Measurements from ENCODE around the gene CPEB4. TPM values are rescaled to one million over a fixed set of nuclear protein-coding genes. Genes with fewer than 3 reads are reported as not detected.
A peak's percentile ranks its signal among the peaks of the same experiment; 100 is the strongest.

The CPEB4 gene
- total and polyA plus RNA-seq, 9 of the 15 experiments (the other 6 are each of a cell fraction or from before 2014, with no cell fraction given): 7.4 to 21.3 (median 12.4) TPM

DNA sequence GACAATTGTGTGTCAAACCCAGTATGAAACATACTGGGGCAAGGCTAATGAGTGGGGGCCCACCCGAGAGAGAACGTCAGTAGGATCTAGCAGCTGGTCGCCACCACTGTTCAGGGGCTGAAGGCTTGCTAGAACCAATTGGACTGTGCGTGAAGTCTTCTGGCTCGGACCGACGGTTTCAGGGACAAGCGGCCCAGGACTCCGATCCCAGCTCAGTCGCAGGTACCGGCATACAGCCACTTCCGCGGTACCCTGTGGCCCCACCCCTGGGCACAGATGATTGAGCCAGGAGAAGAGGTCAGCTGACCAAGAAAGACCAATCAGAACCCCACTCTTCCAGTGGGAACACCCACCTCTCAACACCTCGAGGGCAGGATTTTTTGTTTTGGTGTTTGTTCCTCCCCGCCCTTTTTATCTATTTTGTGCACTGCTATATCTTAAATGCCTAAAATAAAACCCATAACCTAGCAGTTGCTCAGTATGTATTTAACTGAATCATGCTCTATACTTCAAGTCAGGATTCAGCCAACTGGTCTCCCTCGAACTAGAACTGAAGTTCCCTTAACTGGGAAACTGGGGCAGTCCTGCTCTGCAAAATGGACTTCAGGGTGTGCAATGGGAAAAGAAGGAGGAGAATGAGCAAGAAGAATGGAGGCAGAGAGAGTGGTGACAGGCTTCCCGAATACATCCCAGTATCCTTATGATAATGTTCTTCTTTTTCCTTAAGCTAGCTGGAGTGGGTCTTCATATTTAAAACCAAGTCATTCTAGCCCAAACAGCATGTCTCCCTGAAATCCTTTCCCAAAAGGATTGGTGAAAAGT is 21.1 kb upstream of the CPEB4 start (continued):
- TF ChIP-seq, protein P1, sequence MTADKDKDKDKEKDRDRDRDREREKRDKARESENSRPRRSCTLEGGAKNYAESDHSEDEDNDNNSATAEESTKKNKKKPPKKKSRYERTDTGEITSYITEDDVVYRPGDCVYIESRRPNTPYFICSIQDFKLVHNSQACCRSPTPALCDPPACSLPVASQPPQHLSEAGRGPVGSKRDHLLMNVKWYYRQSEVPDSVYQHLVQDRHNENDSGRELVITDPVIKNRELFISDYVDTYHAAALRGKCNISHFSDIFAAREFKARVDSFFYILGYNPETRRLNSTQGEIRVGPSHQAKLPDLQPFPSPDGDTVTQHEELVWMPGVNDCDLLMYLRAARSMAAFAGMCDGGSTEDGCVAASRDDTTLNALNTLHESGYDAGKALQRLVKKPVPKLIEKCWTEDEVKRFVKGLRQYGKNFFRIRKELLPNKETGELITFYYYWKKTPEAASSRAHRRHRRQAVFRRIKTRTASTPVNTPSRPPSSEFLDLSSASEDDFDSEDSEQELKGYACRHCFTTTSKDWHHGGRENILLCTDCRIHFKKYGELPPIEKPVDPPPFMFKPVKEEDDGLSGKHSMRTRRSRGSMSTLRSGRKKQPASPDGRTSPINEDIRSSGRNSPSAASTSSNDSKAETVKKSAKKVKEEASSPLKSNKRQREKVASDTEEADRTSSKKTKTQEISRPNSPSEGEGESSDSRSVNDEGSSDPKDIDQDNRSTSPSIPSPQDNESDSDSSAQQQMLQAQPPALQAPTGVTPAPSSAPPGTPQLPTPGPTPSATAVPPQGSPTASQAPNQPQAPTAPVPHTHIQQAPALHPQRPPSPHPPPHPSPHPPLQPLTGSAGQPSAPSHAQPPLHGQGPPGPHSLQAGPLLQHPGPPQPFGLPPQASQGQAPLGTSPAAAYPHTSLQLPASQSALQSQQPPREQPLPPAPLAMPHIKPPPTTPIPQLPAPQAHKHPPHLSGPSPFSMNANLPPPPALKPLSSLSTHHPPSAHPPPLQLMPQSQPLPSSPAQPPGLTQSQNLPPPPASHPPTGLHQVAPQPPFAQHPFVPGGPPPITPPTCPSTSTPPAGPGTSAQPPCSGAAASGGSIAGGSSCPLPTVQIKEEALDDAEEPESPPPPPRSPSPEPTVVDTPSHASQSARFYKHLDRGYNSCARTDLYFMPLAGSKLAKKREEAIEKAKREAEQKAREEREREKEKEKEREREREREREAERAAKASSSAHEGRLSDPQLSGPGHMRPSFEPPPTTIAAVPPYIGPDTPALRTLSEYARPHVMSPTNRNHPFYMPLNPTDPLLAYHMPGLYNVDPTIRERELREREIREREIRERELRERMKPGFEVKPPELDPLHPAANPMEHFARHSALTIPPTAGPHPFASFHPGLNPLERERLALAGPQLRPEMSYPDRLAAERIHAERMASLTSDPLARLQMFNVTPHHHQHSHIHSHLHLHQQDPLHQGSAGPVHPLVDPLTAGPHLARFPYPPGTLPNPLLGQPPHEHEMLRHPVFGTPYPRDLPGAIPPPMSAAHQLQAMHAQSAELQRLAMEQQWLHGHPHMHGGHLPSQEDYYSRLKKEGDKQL (CRISPR knock-in tag; IDR thresholded peaks at IDR 0.05; ENCODE audit: borderline replicate concordance): no peak
- TF ChIP-seq, protein P2, sequence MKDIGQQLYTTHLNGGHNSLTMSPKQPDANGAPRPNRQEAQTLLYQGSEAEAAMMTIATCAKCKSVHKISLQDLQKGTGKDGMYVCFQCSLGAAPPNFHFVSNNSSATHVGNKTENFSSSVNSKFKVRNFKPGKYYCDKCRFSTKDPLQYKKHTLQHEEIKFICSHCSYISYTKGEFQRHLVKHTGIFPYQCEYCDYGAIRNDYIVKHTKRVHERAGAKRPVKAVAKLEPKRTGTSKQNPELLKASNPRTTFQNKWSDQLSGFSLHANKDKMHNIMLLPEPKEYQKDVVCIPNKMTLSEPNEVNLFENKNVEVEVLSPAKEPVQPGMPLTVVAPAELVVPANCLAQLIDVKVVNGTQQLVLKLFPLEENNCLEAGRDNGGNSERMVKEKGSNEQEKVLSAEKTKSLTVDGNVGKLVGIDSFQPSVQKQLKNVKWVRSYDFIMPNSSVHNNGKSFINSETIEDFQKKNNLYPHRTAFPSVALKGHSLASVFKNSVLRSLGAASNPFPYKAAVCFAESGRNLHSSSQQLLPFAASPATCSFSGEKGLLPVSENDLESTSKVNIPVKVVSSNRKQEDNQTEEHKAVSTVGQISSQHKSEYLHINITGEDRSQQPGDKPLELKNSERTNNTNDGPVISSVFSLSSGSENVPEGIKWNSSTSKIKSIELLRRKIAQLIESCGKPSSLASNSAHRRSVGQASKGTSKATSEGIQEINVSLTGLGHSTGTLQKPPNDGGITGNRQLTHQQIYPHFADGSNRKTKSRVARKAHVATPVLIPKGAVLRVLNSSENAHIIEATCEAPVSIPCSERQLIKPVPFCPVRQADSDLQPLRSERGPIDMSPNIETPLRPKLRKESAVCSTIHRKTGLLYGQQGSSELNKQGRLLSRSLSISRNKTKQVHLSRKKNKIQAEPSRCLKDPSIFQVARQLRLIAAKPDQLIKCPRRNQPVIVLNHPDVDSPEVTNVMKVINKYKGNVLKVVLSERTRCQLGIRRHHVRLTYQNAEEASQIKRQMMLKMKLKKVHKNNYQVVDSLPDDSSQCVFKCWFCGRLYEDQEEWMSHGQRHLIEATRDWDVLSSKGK (CRISPR knock-in tag; IDR thresholded peaks at IDR 0.05): no peak
- peak; percentile 89 for TF ChIP-seq ELF1 (tag; IDR thresholded peaks at IDR 0.05)
- no peak for TF ChIP-seq ZNF121 (CRISPR knock-in tag; conservative IDR thresholded peaks at IDR 0.05)
- TF ChIP-seq MXD1 (CRISPR knock-in tag; IDR thresholded peaks at IDR 0.05; ENCODE audit: borderline replicate concordance, poor library complexity, severe bottlenecking): no peak
- no peak for TF ChIP-seq ZZZ3 (IDR thresholded peaks at IDR 0.05)
- no peak for TF ChIP-seq STAT5B (CRISPR knock-in tag; IDR thresholded peaks at IDR 0.05)
- peak; percentile 57 for TF ChIP-seq ZFX (CRISPR knock-in tag; IDR thresholded peaks at IDR 0.05)
- no peak for TF ChIP-seq ZNF23 (CRISPR knock-in tag; IDR thresholded peaks at IDR 0.05)
- no peak for TF ChIP-seq NUFIP1 (IDR thresholded peaks at IDR 0.05; ENCODE audit: partially characterized antibody)
- TF ChIP-seq ZNF280B (CRISPR knock-in tag; IDR thresholded peaks at IDR 0.05): no peak
- no peak for TF ChIP-seq CEBPB (tag; IDR thresholded peaks at IDR 0.05)
- no peak for TF ChIP-seq TARDBP (IDR thresholded peaks at IDR 0.05)
- no peak for TF ChIP-seq ZNF780A (CRISPR knock-in tag; IDR thresholded peaks at IDR 0.05)
- TF ChIP-seq KAT7 (CRISPR knock-in tag; IDR thresholded peaks at IDR 0.05; ENCODE audit: borderline replicate concordance): no peak
